GM15510 (cell line): Measurements from ENCODE around the gene DYNC1H1.

Experiments used
- POLR2A ChIP-seq: IDR thresholded peaks from 3 replicates; pipeline ENCODE4 v1.6.1; 2011; ENCODE audit warnings: borderline replicate concordance; ENCODE audit not compliant: insufficient read length; ENCODE audit errors: extremely low read depth

Gene DYNC1H1

DNA sequence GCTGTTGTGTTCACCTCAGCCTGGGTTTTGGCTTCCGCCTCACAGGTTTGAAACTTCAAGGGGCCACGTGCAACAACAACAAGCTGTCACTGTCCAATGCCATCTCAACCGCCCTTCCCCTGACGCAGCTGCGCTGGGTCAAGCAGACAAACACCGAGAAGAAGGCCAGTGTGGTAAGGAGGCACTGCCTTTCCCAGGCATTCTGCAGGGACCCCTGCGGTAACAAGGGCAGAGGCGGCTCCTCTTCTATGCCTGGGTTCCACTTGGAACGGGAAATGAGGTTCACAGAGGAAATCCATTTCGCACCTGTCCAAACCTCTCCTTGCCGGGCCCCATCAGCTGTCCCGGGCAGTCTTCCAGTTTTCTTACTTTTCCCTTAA is 85.6 kb downstream of the DYNC1H1 start:
- TF ChIP-seq POLR2A = no peak

DNA sequence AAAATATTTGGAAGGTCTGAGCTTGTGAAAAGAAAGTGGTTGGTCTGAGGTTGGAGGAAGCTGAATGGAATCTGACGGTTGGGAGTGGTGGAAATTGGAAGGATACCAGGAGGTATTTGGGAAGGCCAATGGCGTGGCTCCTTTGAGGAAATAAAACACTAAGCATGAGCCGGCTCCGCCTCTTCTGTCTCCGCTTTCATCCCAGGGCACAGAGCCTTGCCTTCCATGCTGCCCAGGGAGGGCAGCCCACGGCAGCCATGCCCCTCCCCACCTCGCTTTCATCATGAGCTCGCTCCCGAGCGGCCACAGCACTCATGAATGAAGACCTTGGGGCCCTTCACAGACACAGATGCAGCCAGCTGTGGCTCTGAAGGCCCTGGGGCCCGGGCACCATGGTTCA is 86.3 kb downstream of the DYNC1H1 start:
- no peak for TF ChIP-seq POLR2A

DNA sequence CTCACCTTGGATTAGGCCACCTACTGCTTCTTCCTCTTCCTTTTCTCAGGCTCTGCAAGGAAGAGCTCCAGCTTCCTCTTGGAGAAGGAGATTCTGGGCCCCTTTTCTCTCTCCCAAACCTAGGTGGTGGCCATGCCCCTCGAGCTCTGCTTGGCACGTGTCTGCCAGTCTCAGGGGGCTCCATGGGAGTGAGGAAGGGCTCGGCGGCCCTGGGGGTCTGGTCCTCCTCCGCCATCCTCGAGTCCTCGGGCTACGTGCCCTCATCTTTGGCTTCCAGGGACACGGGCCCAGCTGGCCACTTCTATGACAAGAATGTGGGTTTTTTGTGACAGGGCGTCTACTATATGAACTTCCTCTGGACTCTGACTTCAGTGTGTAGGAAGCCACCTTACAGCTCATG is 88.1 kb downstream of the DYNC1H1 start:
- TF ChIP-seq POLR2A = no peak

DNA sequence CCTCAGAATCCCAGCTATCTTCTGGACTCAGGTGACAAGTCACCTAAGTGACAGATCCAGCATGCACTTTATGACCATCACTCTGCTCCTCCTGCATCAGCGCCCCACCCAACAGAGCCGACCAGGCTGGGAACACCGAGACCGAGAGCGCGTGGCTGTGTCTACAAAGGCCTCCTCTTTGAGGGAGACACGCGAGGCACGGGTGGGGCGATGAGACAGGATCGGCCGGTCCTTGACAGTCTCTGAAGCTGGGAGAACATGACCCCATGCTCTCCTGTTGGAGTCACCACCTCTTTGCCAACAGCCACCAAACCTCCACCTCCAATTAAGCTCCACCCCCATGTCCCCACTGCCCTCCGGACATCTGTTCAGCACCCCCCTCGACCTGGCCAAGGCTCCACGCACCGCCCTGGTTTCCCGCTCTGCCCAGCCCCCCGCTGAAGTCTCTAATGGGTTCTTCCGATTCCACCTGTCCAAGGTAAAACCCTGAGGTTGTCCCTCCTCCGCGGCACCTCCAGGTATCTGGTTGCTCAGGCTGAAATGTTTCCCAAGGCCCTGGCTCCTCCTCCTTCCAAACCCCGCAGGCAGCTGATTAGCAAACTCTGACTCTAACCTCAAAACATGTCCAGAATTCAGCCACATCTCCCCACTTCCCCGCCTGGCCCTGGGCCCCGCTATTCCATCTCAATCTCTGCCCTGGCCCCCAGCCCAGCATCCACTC is 91.0 kb downstream of the DYNC1H1 start:
- TF ChIP-seq POLR2A = no peak

DNA sequence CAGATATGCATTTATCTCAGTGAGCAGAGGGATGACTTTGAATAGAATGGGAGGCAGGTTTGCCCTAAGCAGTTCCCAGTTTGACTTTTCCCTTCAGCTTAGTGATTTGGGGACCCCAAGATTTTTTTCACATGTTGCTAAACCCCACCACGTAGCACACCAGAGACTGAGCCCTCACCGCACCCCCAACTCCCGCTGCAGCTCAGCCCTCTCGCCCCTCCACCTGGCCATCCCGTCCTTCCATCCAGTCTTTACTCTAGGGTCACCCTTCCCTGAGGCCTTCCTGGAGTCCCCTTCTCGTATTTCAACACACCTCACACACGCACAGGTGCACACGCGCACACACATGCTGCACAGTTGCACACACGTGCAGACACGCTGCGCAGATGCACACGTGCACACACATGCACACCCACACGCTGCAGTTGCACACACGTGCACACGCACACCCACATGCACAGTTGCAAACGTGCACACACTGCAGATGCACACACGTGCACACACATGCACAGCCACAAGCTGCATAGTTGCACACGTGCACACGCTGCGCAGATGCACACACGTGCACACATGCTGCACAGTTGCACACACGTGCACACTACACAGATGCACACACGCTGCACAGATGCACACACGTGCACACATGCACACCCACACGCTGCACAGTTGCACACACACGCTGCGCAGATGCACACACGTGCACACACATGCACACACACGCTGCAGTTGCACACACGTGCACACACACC is 92.5 kb downstream of the DYNC1H1 start:
- no peak for TF ChIP-seq POLR2A

DNA sequence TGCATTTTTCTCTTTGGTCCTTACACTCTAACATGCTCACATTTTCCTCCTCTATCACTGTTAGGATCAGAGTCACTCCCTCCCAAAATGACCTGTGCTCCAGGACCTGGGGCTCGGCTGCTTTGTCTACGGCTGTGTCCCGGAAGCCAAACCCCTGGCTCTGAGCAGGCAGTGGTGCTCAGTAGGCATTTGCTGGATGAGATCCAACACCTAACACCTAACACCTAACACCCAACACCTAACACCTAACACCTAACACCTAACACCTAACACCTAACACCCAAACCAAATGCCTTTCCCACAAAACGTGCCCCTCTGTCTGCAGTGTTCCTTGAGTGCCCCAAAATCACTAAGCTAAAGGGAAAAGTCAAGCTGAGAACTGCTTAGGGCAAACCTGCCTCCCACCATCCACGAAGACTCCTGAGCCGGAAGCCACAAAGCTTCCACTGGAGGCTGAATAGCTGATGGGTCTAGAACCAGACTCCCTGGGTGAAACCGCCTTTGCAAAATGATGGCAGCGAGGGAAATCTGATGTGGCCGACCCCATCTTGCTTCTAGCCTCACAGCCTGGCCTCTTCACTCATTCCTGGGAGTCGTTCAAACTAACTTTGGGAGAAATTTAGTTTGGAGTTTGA is 93.2 kb downstream of the DYNC1H1 start:
- no peak for TF ChIP-seq POLR2A

DNA sequence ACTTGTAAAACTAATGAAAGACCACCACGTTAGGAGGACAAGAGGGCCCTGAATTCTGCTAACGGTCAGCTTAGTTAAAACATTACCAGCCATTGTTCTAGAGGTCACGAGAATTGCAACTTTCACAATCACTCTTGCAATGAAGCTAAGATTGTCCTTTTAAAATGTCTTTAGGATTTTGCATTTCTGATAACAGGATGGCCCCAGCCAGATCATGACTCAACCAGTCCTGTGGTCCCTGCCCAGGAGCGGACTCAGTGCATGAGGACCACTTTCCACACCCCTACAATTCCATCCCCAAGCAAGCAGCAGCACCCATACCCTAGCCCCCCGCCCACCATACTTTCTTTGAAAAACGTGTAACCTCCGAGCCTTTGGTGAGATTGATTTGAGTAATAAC is 93.8 kb downstream of the DYNC1H1 start:
- TF ChIP-seq POLR2A = no peak

DNA sequence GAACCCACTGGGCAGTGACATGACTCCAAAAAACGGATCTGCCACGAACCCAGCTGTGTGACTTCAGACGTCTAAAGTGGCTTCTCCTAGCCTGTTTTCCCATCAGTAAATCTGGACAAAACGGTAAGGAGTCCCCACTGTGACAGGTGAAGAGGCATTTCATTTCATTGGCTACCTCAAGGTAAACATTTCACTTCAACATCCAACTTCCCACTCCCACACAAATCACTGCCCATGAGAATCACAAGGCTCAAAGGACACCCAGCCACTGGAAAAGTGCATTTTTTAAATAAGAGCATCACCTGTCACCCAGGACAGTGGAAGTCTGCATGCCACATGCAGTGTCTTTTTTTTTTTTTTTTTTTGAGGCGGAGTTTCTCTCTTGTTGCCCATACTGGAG is 94.6 kb downstream of the DYNC1H1 start:
- TF ChIP-seq POLR2A = no peak

DNA sequence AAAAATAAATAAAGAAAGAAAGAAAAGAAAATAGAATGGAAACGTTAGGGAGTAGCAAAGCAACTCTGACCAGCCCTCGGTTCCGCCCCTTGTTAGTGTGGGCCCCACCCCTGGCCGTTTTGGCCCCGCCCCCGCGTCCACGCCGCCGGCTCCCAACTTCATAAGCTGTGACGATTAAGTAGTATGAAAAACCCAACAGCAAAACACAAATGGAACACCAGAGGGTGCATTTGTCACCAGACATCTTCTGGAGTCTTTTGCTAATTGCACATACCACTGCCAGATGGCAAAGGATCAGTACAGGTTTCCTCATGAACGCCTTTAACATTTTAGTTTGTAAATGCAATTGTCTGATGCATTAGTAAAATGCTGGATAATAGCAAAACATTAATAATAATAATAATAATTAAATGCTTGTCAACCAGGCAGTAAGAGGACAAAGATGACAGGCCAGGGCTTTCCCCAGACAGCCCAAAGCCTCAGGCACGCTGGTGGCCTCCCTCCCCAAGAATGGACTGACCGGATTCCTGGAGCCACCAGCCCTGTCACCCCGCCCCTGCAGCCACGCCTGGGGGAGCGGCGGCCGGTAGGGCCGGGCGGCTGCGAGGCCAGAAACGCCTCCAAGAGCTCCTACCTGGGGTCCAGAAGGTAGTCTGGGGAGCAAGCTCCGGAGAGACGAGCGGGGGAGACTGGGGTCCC is 98.9 kb downstream of the DYNC1H1 start:
- TF ChIP-seq POLR2A = no peak

DNA sequence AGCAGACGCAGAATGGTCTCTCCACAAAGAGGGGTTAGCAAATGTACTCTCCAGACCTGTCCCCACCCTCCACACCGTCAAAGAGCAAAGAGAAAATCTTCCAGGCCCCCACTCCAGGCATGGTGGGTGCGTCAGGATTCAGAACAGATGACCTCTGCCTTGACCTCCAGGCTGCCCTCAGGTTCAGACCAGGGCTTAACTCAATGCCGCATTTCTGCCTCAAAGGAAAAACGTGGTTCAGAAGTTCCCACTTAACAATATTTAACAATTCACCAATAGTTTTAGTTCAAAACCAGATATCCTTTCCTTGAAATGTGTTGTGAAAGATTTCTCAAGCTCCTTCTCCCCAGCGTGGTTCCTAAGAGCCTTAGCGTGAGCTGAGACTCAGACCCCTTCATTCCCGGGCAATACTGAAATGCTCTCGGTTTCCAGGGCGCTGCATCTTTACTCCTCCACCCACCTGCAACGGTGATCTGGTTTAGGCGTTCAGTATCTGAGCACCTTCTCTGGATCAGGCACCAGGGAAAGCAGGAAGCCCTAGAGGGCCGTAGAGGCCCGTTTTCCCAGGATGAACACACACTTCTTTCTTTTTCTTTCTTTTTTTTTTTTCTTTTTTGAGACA is 99.5 kb downstream of the DYNC1H1 start:
- TF ChIP-seq POLR2A = no peak

DNA sequence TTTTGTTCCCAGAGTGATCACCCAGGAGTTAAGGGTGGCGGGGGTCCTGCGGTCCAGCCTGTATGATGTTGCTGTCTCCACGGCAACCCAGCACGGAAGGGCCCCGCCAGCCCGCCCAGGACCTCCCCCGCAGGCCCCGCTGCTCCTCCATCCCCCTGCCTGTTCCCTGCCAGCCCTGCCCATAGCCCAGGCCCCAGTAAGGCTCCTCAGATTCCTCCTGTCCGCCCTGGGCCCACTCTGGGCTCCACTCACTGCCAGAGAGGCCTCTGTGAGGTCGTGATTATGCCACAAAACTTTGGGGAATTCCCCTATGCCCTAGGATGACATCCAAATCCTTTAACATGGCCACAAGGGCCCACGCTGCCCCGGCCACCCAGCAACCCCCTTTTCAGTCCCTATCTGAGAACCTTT is 101.7 kb downstream of the DYNC1H1 start:
- no peak for TF ChIP-seq POLR2A

DNA sequence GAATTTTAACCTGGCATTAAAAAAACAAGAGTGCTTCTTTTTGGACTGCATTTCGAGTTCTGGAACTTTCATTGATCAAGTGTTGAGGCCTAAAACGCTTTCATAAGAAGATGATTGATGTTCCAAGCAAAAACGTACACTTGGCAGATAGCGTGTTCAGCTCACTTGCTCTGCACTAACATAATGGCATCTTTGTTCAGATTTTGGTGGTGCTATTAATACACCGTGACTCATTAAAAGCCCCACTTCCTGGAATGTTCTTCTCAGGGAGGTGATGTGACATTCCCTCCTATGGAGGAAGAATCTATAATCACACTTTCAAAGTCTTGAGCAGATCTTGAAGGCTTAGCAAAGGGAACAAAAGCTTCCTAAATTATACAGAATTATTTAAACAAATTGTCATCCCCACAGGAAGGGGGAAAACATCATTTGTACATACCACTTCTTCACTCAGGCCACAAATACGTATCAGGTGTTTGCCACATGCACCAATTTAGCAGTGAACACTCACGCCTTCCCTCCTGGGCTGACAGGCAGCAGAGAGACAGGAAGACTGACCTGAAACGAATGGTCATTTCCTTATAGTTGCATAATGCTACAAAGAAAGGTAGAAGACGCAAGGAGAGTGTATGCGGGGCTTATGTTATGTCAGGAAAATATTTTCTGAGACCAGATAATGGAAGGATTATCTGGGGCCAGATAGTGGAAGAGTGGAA is 107.1 kb downstream of the DYNC1H1 start:
- no peak for TF ChIP-seq POLR2A

DNA sequence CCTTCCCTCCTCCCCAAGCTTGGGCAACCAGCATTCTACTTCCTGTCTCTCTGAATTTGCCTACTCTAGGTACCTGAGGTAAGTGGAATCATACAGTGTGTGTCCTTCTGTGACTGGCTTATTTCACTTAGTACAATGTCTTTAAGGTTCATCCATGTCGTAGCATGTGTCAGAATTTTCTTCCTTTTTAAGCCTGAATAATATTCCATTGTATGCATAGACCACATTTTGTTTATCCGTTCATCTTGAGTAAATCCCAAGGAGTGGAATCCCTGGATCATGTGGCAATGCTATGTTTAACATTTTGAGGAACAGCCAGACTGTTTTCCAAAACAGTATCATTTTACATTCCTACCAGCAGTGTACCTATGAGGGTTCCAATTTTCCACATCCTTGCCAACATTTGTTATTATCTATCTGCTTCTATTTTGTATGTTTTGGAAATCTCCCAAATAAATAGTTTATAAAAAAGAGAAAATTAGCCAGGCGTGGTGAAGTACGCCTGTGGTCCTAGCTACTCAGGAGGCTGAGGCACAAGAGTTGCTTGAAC is 110.1 kb downstream of the DYNC1H1 start:
- TF ChIP-seq POLR2A = no peak

DNA sequence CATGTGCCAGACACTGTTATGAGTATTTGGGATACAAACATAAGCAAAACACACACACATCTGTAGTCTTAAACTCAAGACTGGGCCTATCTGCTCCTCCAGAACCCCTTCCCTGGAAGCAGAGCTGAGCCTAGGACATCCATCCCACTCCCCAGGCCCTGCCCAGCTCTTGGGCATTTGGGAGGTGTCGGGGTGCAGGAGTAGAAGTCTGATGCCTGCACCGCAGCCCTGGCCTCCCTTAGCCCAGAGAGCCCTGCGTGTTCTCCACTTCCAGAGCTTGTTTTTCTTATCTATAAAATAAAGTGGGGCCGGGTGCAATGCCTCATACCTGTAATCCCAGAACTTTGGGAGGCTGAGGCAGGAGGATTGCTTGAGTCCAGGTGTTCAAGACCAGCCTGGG is 110.8 kb downstream of the DYNC1H1 start:
- no peak for TF ChIP-seq POLR2A
